ENCODE results near the gene RBM26.

GRCh38 chr13:79281339-79281747 is 124.7 kb downstream of the RBM26 start:
- no peak for TF ChIP-seq CTCF (conservative IDR thresholded peaks at IDR 0.05; ENCODE audit: low read depth, low read length)
- no peak for TF ChIP-seq NFE2L2 (IDR thresholded peaks at IDR 0.05; ENCODE audit: low read depth, low read length)
- no peak for TF ChIP-seq ELK1 (IDR thresholded peaks at IDR 0.05; ENCODE audit: borderline replicate concordance, low read depth, low read length)
- no peak for TF ChIP-seq FOS (IDR thresholded peaks at IDR 0.05; ENCODE audit: low read depth, low read length)
- no peak for TF ChIP-seq POLR2A (IDR thresholded peaks at IDR 0.05; ENCODE audit: low read depth, low read length)
- no peak for TF ChIP-seq RAD21 (IDR thresholded peaks at IDR 0.05; ENCODE audit: low read length)
- TF ChIP-seq MAZ (IDR thresholded peaks at IDR 0.05; ENCODE audit: borderline replicate concordance, low read depth, low read length), result no peak
- TF ChIP-seq CEBPB (IDR thresholded peaks at IDR 0.05; ENCODE audit: low read depth, low read length), result no peak
- no peak for TF ChIP-seq RCOR1 (IDR thresholded peaks at IDR 0.05; ENCODE audit: insufficient replicate concordance, low read length)
- TF ChIP-seq BHLHE40 (IDR thresholded peaks at IDR 0.05; ENCODE audit: low read depth, low read length), result no peak
- no peak for TF ChIP-seq MXI1 (IDR thresholded peaks at IDR 0.05; ENCODE audit: borderline replicate concordance, low read depth, low read length)
- no peak for TF ChIP-seq USF2 (IDR thresholded peaks at IDR 0.05; ENCODE audit: low read depth, low read length)

Data from IMR-90 (cell line).